ENCODE measurements around the gene DAAM1. TPM values are rescaled to one million over a fixed set of nuclear protein-coding genes. Genes with fewer than 3 reads are reported as not detected.

The DAAM1 gene
- total RNA-seq, 1 experiment from 2014 or later, result 30.4 TPM

- no peak overlapping the region for H3K4me3 Mint-ChIP-seq
- POLR2A ChIA-PET, result no interaction called here
- TF ChIP-seq ZNF512 (CRISPR knock-in tag; IDR thresholded peaks at IDR 0.05; ENCODE audit: borderline replicate concordance) (no peak), ZNF532 (CRISPR knock-in tag; IDR thresholded peaks at IDR 0.05; ENCODE audit: borderline replicate concordance) (no peak), ATF1 (CRISPR knock-in tag; IDR thresholded peaks at IDR 0.05) (no peak), SMAD3 (CRISPR knock-in tag; IDR thresholded peaks at IDR 0.05; ENCODE audit: borderline replicate concordance) (no peak), OVOL2 (CRISPR knock-in tag; IDR thresholded peaks at IDR 0.05; ENCODE audit: borderline replicate concordance) (no peak), ZBTB21 (CRISPR knock-in tag; IDR thresholded peaks at IDR 0.05; ENCODE audit: borderline replicate concordance) (no peak)
- DNase-seq (ENCODE audit: low spot score) (no peak), ATAC-seq (no peak)
- no peaks in the 10 kb centered on the region for H3K36me3 Mint-ChIP-seq
- H3K4me1 Mint-ChIP-seq, result peaks cover 20% of the 10 kb centered on the region
- CTCF ChIA-PET, result no interaction called here
- no peak overlapping the region for H3K27ac Mint-ChIP-seq
- H3K27me3 Mint-ChIP-seq (ENCODE audit: low read depth), result no peaks in the 10 kb centered on the region
- H3K9me3 Mint-ChIP-seq, result no peaks in the 10 kb centered on the region
Observed at GRCh38 chr14:59207506-59207933, 19.1 kb downstream of the DAAM1 start.

- TF ChIP-seq STAT6 (CRISPR knock-in tag; conservative IDR thresholded peaks at IDR 0.05; ENCODE audit: low read depth), result no peak
- no peak for TF ChIP-seq ZNF121 (CRISPR knock-in tag; IDR thresholded peaks at IDR 0.05)
- no peak for TF ChIP-seq MXD4 (CRISPR knock-in tag; IDR thresholded peaks at IDR 0.05; ENCODE audit: borderline replicate concordance)
- no peak for TF ChIP-seq TCF7 (CRISPR knock-in tag; IDR thresholded peaks at IDR 0.05; ENCODE audit: low read depth)
- no peak for TF ChIP-seq PREB (CRISPR knock-in tag; IDR thresholded peaks at IDR 0.05; ENCODE audit: borderline replicate concordance)
- H3K4me3 Mint-ChIP-seq, result no peak overlapping the region
- no peak for DNase-seq (ENCODE audit: low spot score)
- H3K4me1 Mint-ChIP-seq, result peaks cover 27% of the 10 kb centered on the region
- H3K36me3 Mint-ChIP-seq, result no peaks in the 10 kb centered on the region
- no peak for ATAC-seq
- no peaks in the 10 kb centered on the region for H3K9me3 Mint-ChIP-seq
- ChIA-PET POLR2A (no interaction called here), CTCF (no interaction called here)
- no peak overlapping the region for H3K27ac Mint-ChIP-seq
- no peaks in the 10 kb centered on the region for H3K27me3 Mint-ChIP-seq (ENCODE audit: low read depth)
Observed at GRCh38 chr14:59208224-59208814, 19.9 kb downstream of the DAAM1 start.

- Mint-ChIP-seq H3K27ac (no peak overlapping the region), H3K27me3 (ENCODE audit: low read depth) (no peaks in the 10 kb centered on the region), H3K36me3 (no peaks in the 10 kb centered on the region), H3K4me3 (no peak overlapping the region), H3K9me3 (no peaks in the 10 kb centered on the region), H3K4me1 (peaks cover 34% of the 10 kb centered on the region)
- DNase-seq (ENCODE audit: low spot score) (no peak), ATAC-seq (no peak)
- POLR2A ChIA-PET, result no interaction called here
- CTCF ChIA-PET, result no interaction called here
- TF ChIP-seq TP53 (CRISPR knock-in tag; IDR thresholded peaks at IDR 0.05) (no peak), ZNF396 (CRISPR knock-in tag; IDR thresholded peaks at IDR 0.05; ENCODE audit: borderline replicate concordance) (no peak), ERG (CRISPR knock-in tag; IDR thresholded peaks at IDR 0.05) (no peak), NR1H2 (CRISPR knock-in tag; IDR thresholded peaks at IDR 0.05) (no peak), JAZF1 (CRISPR knock-in tag; IDR thresholded peaks at IDR 0.05) (no peak), RELA (CRISPR knock-in tag; IDR thresholded peaks at IDR 0.05; ENCODE audit: borderline replicate concordance) (no peak), MYBL2 (CRISPR knock-in tag; IDR thresholded peaks at IDR 0.05) (no peak), ESRRA (CRISPR knock-in tag; IDR thresholded peaks at IDR 0.05; ENCODE audit: borderline replicate concordance) (no peak), ZNF512 (CRISPR knock-in tag; IDR thresholded peaks at IDR 0.05; ENCODE audit: borderline replicate concordance) (no peak), SMAD3 (CRISPR knock-in tag; IDR thresholded peaks at IDR 0.05; ENCODE audit: borderline replicate concordance) (no peak)
Observed at GRCh38 chr14:59208954-59209353, 20.5 kb downstream of the DAAM1 start.
